HEK293T (cell line): ENCODE measurements around the gene RPTOR.

Experiments used
- CTCF ChIA-PET: fragments of 350-600 bp; formaldehyde crosslinking; extraction: SDS; loops from one replicate; lab custom pipeline; 2021; ENCODE audit warnings: antibody characterized with exemption, inconsistent platforms; lab: Yijun Ruan, JAX
- POLR2A ChIA-PET: fragments of 350-600 bp; formaldehyde crosslinking; extraction: SDS; loops from one replicate; lab custom pipeline; 2020; ENCODE audit warnings: antibody characterized with exemption, inconsistent platforms; lab: Yijun Ruan, JAX
- DNase-seq: peaks from one replicate; pipeline ENCODE4 v3.0.0; 2012; ENCODE audit warnings: mixed read lengths; ENCODE audit errors: extremely low spot score
- ARNT ChIP-seq: fragments of 450-650 bp; IDR thresholded peaks from 2 replicates; pipeline ENCODE4 v1.6.1; 2017; ENCODE audit warnings: mild to moderate bottlenecking
- BHLHE40 ChIP-seq: fragments of 450-650 bp; IDR thresholded peaks from 2 replicates; pipeline ENCODE4 v1.6.1; 2016; ENCODE audit warnings: mild to moderate bottlenecking, moderate library complexity, borderline replicate concordance
- CTBP1 ChIP-seq: fragments of 450-650 bp; IDR thresholded peaks from 2 replicates; pipeline ENCODE4 v1.6.1; 2016; ENCODE audit warnings: borderline replicate concordance
- ELF4 ChIP-seq: fragments of 450-650 bp; IDR thresholded peaks from 2 replicates; pipeline ENCODE4 v1.6.1; 2017; ENCODE audit warnings: antibody characterized with exemption
- FOXA1 ChIP-seq: fragments of 450-650 bp; IDR thresholded peaks from 2 replicates; pipeline ENCODE4 v1.6.1; 2016; ENCODE audit warnings: mild to moderate bottlenecking
- FOXK2 ChIP-seq: fragments of 450-650 bp; IDR thresholded peaks from 2 replicates; pipeline ENCODE4 v1.6.1; 2016; ENCODE audit warnings: mild to moderate bottlenecking
- FOXM1 ChIP-seq: fragments of 450-650 bp; IDR thresholded peaks from 2 replicates; pipeline ENCODE4 v1.6.1; 2017; ENCODE audit warnings: mild to moderate bottlenecking, borderline replicate concordance
- HDGF ChIP-seq: fragments of 450-650 bp; IDR thresholded peaks from 2 replicates; pipeline ENCODE4 v1.6.1; 2017; ENCODE audit warnings: antibody characterized with exemption, borderline replicate concordance
- L3MBTL2 ChIP-seq: fragments of 450-650 bp; conservative IDR thresholded peaks from 2 replicates; pipeline ENCODE4 v1.6.1; 2016; ENCODE audit warnings: mild to moderate bottlenecking
- LEF1 ChIP-seq: fragments of 450-650 bp; IDR thresholded peaks from 2 replicates; pipeline ENCODE4 v1.6.1; 2017; ENCODE audit warnings: mild to moderate bottlenecking, borderline replicate concordance
- NFRKB ChIP-seq: fragments of 450-650 bp; IDR thresholded peaks from 2 replicates; pipeline ENCODE4 v1.6.1; 2016; ENCODE audit warnings: mild to moderate bottlenecking, moderate library complexity
- PKNOX1 ChIP-seq: fragments of 450-650 bp; IDR thresholded peaks from 2 replicates; pipeline ENCODE4 v1.6.1; 2016
- SP1 ChIP-seq: fragments of 450-650 bp; IDR thresholded peaks from 2 replicates; pipeline ENCODE4 v1.6.1; 2017
- SUZ12 ChIP-seq: fragments of 450-650 bp; IDR thresholded peaks from 2 replicates; pipeline ENCODE4 v1.6.1; 2016; ENCODE audit warnings: mild to moderate bottlenecking
- TARDBP ChIP-seq: fragments of 450-650 bp; IDR thresholded peaks from 2 replicates; pipeline ENCODE4 v1.6.1; 2016
- ZNF384 ChIP-seq: fragments of 450-650 bp; IDR thresholded peaks from 2 replicates; pipeline ENCODE4 v1.6.1; 2016

The RPTOR gene

DNA sequence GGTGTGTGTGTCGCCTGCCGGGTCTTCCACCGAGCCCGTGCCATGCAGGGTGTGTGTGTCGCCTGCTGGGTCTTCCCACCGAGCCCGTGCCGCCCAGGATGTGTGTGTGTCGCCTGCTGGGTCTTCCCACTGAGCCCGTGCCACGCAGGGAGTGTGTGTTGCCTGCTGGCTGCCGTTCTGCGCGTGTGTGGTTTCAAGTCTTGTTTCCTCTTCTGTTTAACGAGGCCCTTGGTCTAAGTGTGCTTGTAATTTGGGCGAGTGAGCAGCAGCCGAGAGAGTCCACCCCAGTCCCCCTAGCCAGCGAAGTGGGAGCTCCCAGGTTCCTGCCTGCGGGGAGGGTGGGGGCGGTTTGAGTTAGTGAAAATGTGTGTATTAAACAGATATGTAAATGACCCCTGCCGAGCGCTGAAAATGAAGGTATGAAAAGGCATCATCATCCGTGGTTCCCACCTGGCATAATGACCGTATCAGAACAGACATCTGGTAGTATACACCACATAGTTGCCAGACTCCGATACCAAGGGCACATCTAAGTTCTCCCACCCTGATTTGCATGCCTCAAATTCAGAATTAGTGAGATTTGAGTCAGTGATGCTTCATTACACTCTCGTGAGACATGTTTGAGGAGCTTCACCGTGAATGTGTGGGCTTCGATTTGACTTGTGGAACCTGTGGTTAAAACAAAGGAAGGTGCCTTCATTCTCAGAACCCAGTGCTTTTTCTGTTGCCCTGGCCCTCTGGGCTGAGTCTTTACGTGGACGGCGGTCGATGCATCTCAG lies 332.5 kb downstream of the RPTOR start:
- DNase-seq = no peak
- TF ChIP-seq SUZ12 (no peak), LEF1 (no peak), ELF4 (no peak)
- ChIA-PET POLR2A (interaction anchor here (1.0 kb wide), 1 partner anchor 423 kb away, joined by 3 read pairs; no protein-coding TSS in a partner anchor), CTCF (no interaction called here)

DNA sequence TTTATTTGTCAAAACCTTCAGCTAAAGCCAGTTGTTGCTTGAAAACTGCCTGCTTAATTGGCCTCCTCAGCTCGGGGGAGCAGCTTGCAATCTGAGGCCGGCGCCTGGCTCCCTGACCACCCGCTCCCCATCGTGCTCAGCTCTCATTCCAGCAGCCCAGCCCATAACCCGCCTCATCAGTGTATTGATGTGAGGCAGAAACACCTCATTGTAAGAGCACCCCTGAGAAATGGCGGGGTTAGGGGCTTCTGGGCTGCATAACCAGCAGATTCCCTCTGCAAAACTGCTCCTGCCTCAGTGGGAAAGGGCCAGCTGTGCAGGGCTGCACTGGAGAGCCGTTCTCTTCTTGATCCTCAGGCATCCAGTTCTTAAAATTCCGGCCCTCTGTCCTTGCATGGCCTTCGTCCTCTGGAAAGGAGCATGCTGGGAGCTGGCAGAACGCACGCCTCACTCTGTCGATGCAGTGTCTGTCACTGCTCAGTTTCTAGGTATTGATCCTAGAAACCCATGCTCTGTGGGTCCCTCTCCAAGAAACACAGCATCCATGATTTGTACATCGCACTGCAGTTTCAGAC lies 333.2 kb downstream of the RPTOR start:
- ChIA-PET CTCF (no interaction called here), POLR2A (interaction anchor here (1.0 kb wide), 1 partner anchor 423 kb away, joined by 3 read pairs; no protein-coding TSS in a partner anchor)
- DNase-seq = no peak
- TF ChIP-seq L3MBTL2 (no peak), CTBP1 (no peak), NFRKB (no peak), PKNOX1 (no peak), BHLHE40 (no peak), SP1 (no peak), FOXM1 (no peak), SUZ12 (no peak), LEF1 (no peak), ARNT (no peak), FOXA1 (no peak), ELF4 (no peak), FOXK2 (no peak), TARDBP (no peak), HDGF (no peak), ZNF384 (no peak)

DNA sequence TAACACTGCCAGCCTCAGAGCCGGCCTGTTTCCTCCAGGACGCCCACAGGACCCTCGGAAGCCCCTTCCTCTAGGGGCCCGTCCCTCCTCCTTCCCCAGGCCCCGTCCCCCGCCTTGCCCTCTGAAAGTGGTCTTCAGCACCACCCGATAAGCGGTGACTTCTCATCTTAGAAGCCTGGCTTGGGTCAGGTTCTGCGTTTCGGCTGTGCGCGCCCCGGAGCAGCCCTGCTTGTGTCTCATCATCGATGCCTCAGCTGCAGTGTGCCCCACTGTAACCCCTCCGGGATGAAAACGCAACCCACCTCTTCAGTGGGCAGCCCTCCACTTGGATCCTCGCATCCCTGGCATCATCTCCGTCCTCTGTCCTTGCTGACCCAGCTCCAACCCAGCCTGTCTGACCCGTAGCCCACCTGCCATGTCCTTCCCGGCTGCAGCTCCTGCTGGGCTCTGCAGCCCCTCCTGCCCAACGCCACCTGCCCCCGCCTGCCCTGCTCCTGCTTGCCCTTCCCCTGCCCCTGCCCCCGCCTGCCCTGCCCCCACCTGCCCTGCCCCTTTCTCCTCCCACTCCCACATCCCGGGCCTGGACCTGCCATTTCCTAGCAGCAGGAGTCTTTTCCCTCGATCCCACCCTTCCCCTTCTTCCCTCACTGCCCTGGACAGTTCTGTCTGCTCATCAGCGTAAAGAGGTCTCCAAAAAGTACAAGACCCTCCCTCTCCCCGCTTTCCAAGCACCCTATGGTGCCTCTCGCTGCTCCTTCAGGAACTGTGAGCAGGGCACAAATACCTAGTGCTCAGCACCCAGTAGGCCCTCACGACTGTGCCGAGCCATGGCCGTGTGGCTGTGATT lies 334.5 kb downstream of the RPTOR start:
- no peak for DNase-seq
- TF ChIP-seq HDGF (no peak), ARNT (no peak), TARDBP (no peak), FOXM1 (no peak), SP1 (no peak), FOXK2 (no peak), FOXA1 (no peak), PKNOX1 (no peak), ZNF384 (no peak), LEF1 (no peak), BHLHE40 (no peak), SUZ12 (no peak), CTBP1 (no peak)
- ChIA-PET POLR2A (no interaction called here), CTCF (no interaction called here)

DNA sequence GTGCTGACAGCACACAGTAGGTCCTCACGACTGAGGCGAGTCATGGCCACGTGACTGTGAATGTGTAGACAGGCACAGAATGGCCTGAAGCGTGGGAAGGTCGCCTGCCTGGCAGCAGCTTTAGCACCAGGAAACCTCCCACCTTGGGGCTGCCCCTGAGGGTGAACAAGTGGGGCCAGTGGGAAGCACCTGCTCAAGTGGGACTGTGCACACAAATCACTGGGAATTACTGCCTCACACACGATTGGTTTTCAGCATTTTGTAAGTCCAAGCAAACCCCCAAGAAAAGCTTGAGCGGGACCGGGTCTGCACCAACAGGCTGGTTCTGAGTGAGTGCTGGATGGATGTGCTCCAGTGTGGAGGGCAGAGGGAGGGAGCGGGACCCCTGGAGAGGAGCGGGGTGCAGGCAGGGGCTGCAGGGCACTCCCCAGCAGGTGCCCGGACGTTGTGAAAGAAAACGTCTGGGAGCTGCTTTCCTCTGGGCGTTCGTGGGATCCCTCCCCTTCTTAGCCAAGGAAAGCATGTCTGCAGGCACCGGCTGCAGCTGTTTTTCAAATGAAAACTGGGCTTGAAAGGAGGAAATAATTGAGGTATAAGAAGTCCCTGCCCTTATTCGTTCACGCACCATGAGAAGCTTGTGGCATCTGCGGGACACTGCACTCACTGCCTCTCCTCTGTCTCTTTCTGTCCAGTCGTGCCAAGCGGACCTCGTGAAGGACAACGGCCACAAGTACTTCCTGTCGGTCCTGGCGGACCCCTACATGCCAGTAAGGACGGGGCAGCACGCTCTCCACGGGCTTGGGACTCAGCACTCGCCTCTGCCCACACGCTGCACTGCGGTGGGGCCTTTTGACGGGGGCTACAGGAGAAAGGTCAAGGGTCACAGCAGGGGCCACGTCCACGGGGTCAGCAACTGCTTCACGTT lies 335.3 kb downstream of the RPTOR start:
- CTCF ChIA-PET = no interaction called here

More for the DNA sequence above, 335.3 kb downstream of the RPTOR start:
- no peak for TF ChIP-seq CTBP1
- no peak for TF ChIP-seq PKNOX1
- TF ChIP-seq ELF4 = no peak
- TF ChIP-seq HDGF = no peak
- no peak for TF ChIP-seq NFRKB
- TF ChIP-seq BHLHE40 = no peak
- TF ChIP-seq TARDBP = no peak
- no peak for TF ChIP-seq SP1
- no peak for TF ChIP-seq ARNT
- no peak for TF ChIP-seq FOXM1
- no peak for TF ChIP-seq FOXA1
- no peak for TF ChIP-seq L3MBTL2
- TF ChIP-seq SUZ12 = no peak
- no peak for TF ChIP-seq ZNF384
- no peak for TF ChIP-seq LEF1
- TF ChIP-seq FOXK2 = no peak
- DNase-seq = no peak
- POLR2A ChIA-PET = no interaction called here
